CD4-positive, alpha-beta T cell treated with Interleukin-6 for 4 hours (primary cell): Measurements from ENCODE around the gene ZNF83.
"Not testable (repeated sequence)": the region's sequence is repeated elsewhere in the genome, so short reads cannot be mapped to it uniquely, and the experiment has no call there.

Source experiments
- DNase-seq: peaks from one replicate; pipeline ENCODE4 v3.0.0-alpha.2; 2020; ENCODE audit warnings: mixed read lengths

Gene ZNF83

DNA sequence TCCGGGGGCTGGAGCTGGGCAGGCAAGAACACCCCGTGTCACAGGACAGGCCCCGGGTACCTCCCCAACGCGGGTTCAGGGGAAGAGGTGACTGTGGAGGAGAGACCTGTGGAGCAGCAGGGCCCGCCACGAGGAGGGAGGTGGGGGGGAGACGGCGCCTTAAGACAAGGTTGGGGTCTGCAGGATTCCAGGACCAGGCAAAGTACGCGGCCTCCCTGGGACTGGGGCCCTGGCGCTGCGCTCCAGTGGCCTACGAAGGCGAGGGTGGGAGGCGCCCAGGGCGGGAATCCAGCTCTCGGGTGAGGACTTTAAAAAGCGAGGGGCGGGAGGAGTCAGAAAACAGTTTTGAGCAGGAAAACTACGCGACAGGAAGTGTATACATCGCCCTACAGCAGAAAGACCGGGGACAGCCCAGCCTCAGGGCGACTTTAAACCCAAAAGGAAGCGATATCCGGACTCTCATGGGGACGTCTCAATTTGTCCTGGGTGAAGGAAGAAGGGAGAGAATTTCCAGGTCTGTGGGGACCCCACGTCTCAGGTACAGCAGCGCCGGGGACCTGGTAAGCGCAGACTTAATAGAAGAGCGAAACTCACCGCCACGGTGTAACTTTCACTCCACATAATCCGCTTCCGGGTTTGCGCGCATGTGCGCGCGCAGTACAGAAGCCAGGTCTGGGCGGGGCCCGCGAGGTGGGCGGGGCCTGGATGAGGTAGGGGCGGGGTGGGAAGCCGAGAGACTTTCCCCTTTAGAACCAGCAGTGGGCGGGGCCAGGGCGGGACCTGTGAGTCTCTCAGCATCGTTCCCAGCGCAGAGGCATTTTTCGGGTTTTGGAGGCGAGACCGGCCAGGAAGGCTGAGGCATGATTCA, at the start of gene ZNF83:
Gene ZNF83, minus strand, starts transcription at position 638 of the 868 bp plus-strand sequence.
- DNase-seq = peak; percentile 99

- no peak for DNase-seq
These were observed 49.5 kb upstream of the ZNF83 start for GRCh38 chr19:52687684-52688083.

GRCh38 chr19:52685811-52686210, 47.7 kb upstream of the ZNF83 start:
- no peak for DNase-seq

GRCh38 chr19:52681216-52681615, 43.1 kb upstream of the ZNF83 start:
- not testable (repeated sequence) for DNase-seq

DNA sequence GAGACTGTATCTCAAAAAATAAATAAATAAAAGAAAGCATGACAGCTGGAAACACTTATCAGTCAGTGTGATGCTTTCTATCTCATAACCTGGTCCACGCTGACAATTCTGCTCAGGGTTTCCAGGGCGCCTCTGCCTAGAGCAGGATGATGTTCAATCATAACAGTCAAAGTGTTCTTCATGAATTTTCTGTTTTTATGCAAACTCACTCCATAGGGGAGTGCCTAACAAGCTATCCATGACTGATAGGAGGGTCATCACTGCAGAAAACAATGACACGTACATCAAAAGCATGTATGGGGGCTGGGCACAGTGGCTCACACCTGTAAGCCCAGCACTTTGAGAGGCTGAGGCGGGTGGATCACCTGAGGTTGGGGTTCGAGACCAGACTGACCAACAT, 41.4 kb upstream of the ZNF83 start:
- DNase-seq = no peak

GRCh38 chr19:52675239-52675638, 37.1 kb upstream of the ZNF83 start:
- not testable (repeated sequence) for DNase-seq

DNA sequence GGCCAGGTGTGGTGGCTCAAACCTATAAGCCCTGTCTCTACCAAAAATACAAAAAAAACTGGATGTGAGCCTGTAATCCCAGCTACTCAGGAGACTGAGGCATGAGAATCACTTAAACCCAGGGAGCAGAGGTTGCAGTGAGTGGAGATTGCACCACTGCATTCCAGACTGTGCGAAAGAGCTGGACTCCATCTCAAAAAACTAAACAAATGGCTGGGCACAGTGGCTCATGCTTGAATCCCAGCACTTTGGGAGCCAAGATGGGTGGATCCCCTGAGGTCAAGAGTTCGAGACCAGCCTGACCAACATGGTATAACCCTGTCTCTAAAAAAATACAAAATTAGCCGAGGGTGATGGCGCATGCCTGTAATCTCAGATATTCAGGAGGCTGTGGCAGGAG, 34.9 kb upstream of the ZNF83 start:
- DNase-seq = no peak

DNA sequence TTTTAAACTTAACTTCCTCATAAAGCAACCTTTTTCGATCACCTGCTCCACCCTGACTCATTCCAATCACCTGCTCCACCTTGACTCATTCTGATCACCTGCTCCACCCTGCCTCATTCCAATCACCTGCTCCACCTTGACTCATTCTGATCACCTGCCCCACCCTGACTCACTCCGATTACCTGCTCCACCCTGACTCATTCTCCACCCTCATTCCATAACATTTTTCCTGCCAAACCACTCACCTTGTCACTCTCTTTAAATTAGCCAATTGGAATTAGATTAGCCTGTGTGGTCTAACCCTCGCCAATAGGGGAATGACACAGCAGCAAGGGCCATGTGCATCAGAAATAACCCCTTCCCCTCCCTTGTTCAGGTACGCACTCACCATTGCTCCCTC, 31.9 kb upstream of the ZNF83 start:
- no peak for DNase-seq

DNA sequence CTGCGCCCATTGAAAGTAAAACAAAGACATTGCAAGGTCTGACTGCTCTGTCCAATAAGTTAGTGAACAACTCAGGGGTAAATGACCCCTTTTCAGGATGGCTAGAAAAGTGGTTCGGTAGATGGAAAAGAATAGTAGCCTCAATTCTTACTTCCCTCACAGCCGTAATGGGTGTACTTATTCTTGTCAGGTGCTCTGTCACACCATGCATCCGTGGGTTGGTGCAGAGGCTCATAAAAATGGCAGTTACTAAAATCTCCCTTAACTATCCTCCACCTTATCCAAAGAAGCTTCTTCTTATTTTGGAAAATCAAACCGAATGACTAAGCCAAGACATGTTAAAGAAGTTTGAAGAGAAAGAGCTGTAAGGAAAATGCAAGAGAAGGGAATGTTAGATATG, 31.4 kb upstream of the ZNF83 start:
- DNase-seq = no peak

GRCh38 chr19:52667972-52668371, 29.8 kb upstream of the ZNF83 start:
- no peak for DNase-seq

- DNase-seq = no peak
These were observed 28.4 kb upstream of the ZNF83 start for GRCh38 chr19:52666506-52666905.

DNA sequence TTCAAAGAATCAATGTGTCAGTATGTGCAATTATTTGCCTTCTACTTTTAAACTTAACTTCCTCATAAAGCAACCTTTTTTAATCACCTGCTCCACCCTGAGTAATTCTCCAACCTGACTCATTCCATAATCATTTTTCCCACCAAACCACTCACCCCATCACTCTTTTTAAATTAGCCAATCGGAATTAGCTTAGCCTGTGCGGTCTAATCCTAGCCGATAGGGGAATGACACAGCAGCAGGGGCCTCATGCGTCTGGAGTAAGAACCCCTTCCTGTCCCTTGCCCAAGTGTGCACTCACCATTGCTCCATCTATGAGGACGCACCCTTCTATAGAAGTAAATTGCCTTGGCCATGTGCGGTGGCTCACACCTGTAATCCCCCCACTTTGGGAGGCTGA, 27.4 kb upstream of the ZNF83 start:
- DNase-seq = no peak

DNA sequence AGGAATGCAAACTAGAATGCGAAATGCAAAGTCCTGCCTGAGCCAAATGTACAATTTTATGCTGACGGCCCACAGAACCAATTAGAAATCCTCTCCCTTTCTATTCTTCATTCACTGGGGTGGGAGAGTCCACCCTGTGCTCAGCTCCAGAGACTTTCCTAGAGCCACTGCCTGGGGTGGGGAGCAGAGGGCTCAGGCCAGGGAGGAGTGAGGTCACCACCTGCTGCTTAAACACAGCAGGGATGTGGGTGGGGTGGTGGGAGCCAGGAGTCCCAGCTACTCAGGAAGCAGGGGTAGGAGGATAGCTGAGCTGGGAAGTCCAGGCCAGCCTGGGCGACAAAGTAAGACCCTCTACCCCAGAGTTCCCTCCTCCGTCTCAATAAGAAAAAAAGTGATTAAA, 26.9 kb upstream of the ZNF83 start:
- no peak for DNase-seq

GRCh38 chr19:52664461-52664860, 26.3 kb upstream of the ZNF83 start:
- DNase-seq = no peak

- DNase-seq = no peak
These were observed 24.5 kb upstream of the ZNF83 start for GRCh38 chr19:52662631-52663030.

DNA sequence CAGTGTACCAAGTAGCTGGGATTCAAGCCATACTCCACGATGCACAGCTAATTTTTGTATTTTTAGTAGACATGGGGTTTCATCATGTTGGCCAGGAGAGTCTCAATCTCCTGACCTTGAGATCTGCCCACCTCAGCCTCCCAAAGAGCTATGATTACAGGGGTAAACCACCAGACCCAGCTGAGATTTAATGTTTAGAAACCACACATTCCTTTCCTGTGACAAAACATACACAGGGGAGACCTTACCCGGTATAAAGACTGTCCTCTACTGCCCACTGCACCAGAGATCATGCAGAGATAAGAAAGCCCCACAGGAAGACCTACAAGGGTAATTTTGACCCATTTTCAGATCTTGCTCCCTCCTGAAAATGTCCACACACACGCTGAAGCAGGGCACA, 22.8 kb upstream of the ZNF83 start:
- DNase-seq = no peak

- DNase-seq = no peak
These were observed 20.9 kb upstream of the ZNF83 start for GRCh38 chr19:52659013-52659412.

- DNase-seq = no peak
These were observed 20.4 kb upstream of the ZNF83 start for GRCh38 chr19:52658595-52658994.

DNA sequence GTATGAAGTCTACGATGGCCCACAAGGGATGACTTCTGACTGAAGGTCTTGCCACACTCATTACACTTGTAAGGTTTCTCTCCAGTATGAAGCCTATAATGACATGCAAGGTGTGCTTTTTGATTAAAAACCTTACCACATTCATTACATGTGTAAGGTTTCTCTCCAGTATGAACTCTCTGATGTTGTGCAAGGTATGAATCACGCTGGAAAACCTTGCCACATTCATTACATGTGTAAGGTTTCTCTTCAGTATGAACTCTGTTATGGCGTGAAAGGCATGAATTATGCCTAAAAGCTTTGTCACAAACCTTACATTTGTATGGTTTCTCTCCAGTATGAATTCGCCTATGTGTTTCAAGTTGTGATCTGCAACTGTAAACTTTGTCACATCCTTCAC, 15.0 kb upstream of the ZNF83 start:
- no peak for DNase-seq

- DNase-seq = no peak
These were observed 13.8 kb upstream of the ZNF83 start for GRCh38 chr19:52651956-52652355.

DNA sequence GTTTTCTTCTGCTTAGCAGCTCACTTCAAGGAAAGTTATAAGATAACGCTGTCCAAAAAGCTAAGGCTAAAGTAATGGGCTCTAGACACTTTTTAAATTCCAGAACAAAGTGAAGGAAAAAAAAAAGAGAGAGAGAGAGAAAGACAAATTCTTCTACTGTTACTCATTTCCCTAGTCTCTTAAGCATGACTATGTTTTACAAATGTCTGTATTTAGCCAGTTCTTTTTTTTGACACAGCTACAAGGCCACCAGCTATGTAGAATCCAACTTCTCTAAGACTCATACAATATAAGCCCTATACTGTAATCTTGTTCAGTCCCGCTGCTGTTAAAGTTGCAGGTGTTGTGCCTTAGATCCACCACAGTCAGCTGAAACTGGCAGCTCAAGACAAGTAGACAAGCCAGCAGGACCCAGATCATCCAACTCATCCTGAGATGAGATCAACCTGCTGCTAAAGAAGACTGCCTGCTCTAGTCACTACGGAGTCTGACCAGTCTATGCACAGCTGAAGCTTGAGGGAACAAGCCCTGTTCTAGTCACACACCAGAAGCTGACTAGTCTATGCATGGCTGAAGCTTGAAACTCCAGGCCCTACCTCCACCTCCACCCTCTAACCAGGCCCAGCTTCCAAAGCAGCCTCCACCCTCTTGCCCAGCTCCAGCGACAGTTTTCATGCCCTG, 10.3 kb upstream of the ZNF83 start:
- DNase-seq = no peak

GRCh38 chr19:52646571-52647217, 8.5 kb upstream of the ZNF83 start:
- no peak for DNase-seq

GRCh38 chr19:52640916-52641315, 2.8 kb upstream of the ZNF83 start:
- no peak for DNase-seq

DNA sequence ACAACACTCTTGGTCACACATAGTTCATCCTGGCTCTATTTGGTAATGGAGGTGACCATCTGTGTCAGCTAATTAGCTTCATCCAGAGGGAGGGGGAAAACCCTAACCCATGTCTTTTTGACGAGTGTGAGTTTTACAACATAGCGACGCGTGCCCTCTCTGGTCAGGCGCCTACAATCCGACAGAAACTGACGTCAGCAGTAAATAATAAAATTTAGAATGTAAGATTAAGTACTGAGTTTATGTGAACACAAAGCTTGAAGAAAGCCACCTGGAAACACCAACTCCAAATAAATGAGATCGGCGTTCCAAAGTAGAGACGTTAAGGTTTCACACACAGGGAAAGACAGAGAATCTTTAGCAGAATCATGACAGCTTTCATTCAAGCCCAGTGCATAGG, 1.8 kb upstream of the ZNF83 start:
- no peak for DNase-seq
